ENCODE data around the gene POC1A. TPM values are rescaled to one million over a fixed set of nuclear protein-coding genes. Genes with fewer than 3 reads are reported as not detected.

The POC1A gene
- total RNA-seq, 1 experiment from 2014 or later = 29.0 TPM

GRCh38 chr3:52106951-52107611, 47.1 kb downstream of the POC1A start:
- Histone ChIP-seq H2BK20ac (ENCODE audit: low read depth, low read length, poor library complexity, severe bottlenecking) (no peak overlapping the region), H3K27ac (ENCODE audit: insufficient read length, low read depth, low read length) (no peak overlapping the region), H3K23ac (ENCODE audit: insufficient read length, low read depth, low read length) (no peak overlapping the region), H3K79me1 (ENCODE audit: insufficient read depth, low read depth, low read length, poor library complexity, severe bottlenecking) (no peaks in the 10 kb centered on the region), H4K5ac (ENCODE audit: insufficient read length, low read depth, low read length) (no peak overlapping the region), H2AK5ac (ENCODE audit: insufficient read length, low read length) (no peak overlapping the region), H2BK15ac (ENCODE audit: low read depth, low read length) (no peak overlapping the region), H4K91ac (ENCODE audit: insufficient read length, low read depth, low read length) (no peak overlapping the region), H3K4me2 (ENCODE audit: insufficient read depth, insufficient read length, low read length) (no peak overlapping the region), H3K14ac (ENCODE audit: insufficient read depth, low read length) (no peak overlapping the region), H3K18ac (ENCODE audit: insufficient read length, low read depth, low read length) (no peak overlapping the region), H3K4ac (ENCODE audit: low read depth, low read length) (no peak overlapping the region), H3K56ac (ENCODE audit: insufficient read length, low read depth, low read length) (no peak overlapping the region), H4K8ac (replicated peaks; ENCODE audit: insufficient read length, low read depth, low read length) (no peak overlapping the region), H3K9me3 (ENCODE audit: control insufficient read depth, low read depth, low read length) (no peaks in the 10 kb centered on the region), H3T11ph (ENCODE audit: low read length) (no peak overlapping the region), H2BK12ac (ENCODE audit: insufficient read length, low read depth, low read length) (no peak overlapping the region), H3K9ac (ENCODE audit: extremely low read depth, insufficient read length, low read length) (no peak overlapping the region), H3K23me2 (ENCODE audit: insufficient read length, low read depth, low read length, poor library complexity, severe bottlenecking) (no peaks in the 10 kb centered on the region), H3K27me3 (ENCODE audit: insufficient read depth, low read length) (no peaks in the 10 kb centered on the region), H3K4me1 (ENCODE audit: insufficient read depth, low read length) (no peaks in the 10 kb centered on the region), H3K79me2 (ENCODE audit: insufficient read depth, low read length) (no peaks in the 10 kb centered on the region), H4K20me1 (ENCODE audit: control insufficient read depth, insufficient read depth, insufficient read length) (no peaks in the 10 kb centered on the region), H2BK5ac (ENCODE audit: insufficient read length, low read length) (no peak overlapping the region), H2BK120ac (ENCODE audit: low read depth, low read length, poor library complexity, severe bottlenecking) (no peak overlapping the region), H2AFZ (ENCODE audit: low read length) (no peak overlapping the region)
- H3K9me3 Mint-ChIP-seq = peaks cover 0 to 2% of the 10 kb centered on the region in 2 experiments; a peak in 2 of 5 replicates
- no CpG with 5 or more reads among the region's 11 CpGs for WGBS (ENCODE audit: extremely low coverage, insufficient read length, low lambda C conversion rate)
- no peak overlapping the region for H3K4me3 Mint-ChIP-seq
- H3K27ac Mint-ChIP-seq = peak overlapping the region in 2 of 3 experiments; percentile 20 to 35; a peak in 3 of 7 replicates
- H3K4me1 Mint-ChIP-seq = 0 out of 4 replicates have a peak, but pooled peaks cover 0 to 2% of the 10 kb centered on the region in 2 experiments
- no peak for DNase-seq
- H3K36me3 Mint-ChIP-seq (ENCODE audit: insufficient read depth in 1 of 3, low read depth in 3 of 3) = peaks cover 20 to 54% (median 44%) of the 10 kb centered on the region in 3 experiments
- no peaks in the 10 kb centered on the region for H3K27me3 Mint-ChIP-seq (ENCODE audit: low read depth)
- TF ChIP-seq CTCF (conservative IDR thresholded peaks at IDR 0.05) = no peak

Measured in H9 (cell line).